IMR-90 (cell line): ENCODE measurements around the gene STX8.

ENCODE experiments used
- CEBPB ChIP-seq: IDR thresholded peaks from 2 replicates; pipeline ENCODE4 v1.6.1; 2012; ENCODE audit warnings: low read depth, low read length, improper control_type of control experiment
- CHD1 ChIP-seq: IDR thresholded peaks from 2 replicates; pipeline ENCODE4 v1.6.1; 2012; ENCODE audit warnings: low read depth, low read length, improper control_type of control experiment
- CTCF ChIP-seq: conservative IDR thresholded peaks from 2 replicates; pipeline ENCODE4 v1.5.1; 2012; ENCODE audit warnings: mild to moderate bottlenecking, low read depth, low read length, improper control_type of control experiment
- FOS ChIP-seq: fragments of 150-350 bp; IDR thresholded peaks from 2 replicates; pipeline ENCODE4 v1.6.1; 2016; ENCODE audit warnings: low read depth, low read length
- MAFK ChIP-seq: IDR thresholded peaks from 2 replicates; pipeline ENCODE4 v1.6.1; 2012; ENCODE audit warnings: low read depth, low read length, improper control_type of control experiment
- POLR2A ChIP-seq: IDR thresholded peaks from 2 replicates; pipeline ENCODE4 v1.6.1; 2012; ENCODE audit warnings: mild to moderate bottlenecking, low read depth, low read length
- RAD21 ChIP-seq: IDR thresholded peaks from 2 replicates; pipeline ENCODE4 v1.6.1; 2012; ENCODE audit warnings: low read length, improper control_type of control experiment
- RFX5 ChIP-seq: IDR thresholded peaks from 2 replicates; pipeline ENCODE4 v1.8.0; 2012; ENCODE audit warnings: low read depth, mild to moderate bottlenecking, low read length, moderate library complexity
- SMC3 ChIP-seq: fragments of 150-350 bp; IDR thresholded peaks from 2 replicates; pipeline ENCODE4 v1.6.1; 2016; ENCODE audit warnings: low read depth, mild to moderate bottlenecking, antibody characterized with exemption, low read length, moderate library complexity
- USF2 ChIP-seq: fragments of 150-350 bp; IDR thresholded peaks from 2 replicates; pipeline ENCODE4 v1.6.1; 2017; ENCODE audit warnings: mild to moderate bottlenecking, antibody characterized with exemption, low read length, low read depth

GRCh38 chr17:9488556-9488955 lies 87.1 kb downstream of the STX8 start:
- no peak for TF ChIP-seq FOS
- TF ChIP-seq CEBPB = no peak
- TF ChIP-seq POLR2A = no peak
- TF ChIP-seq CTCF = no peak
- TF ChIP-seq USF2 = no peak
- no peak for TF ChIP-seq CHD1
- TF ChIP-seq RAD21 = no peak
- no peak for TF ChIP-seq RFX5
- TF ChIP-seq SMC3 = no peak
- TF ChIP-seq MAFK = no peak
